Measurements from ENCODE around the gene CD274.
"Not testable (repeated sequence)": the region's sequence is repeated elsewhere in the genome, so short reads cannot be mapped to it uniquely, and the experiment has no call there.

CD274 gene

GRCh38 chr9:5450359-5451091, at the start of gene CD274:
Gene CD274, plus strand, starts transcription at chr9:5450542. Its CDS starts 5,572 bp downstream, at chr9:5456114.
- peak; percentile 99 for DNase-seq

DNA sequence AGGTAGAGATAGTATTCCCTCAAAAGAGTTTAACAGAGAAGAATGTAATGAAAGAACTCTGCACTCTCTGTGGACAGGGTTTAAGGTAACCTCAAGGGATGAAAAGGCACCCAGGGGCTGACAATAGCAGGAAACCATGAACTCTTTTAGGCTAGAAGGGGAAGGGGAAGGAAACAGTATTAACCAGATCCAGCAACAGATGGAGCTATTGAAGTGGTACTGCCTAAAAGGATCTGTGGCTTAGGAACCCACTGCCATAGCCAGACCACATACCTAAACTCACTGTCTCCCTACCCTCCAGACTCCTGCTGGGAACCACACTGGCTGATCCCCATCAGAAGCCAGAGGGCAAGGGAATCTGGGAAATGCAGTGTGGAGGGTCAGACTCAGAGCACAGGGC, 48.1 kb upstream of the CD274 start:
- DNase-seq: no peak

DNA sequence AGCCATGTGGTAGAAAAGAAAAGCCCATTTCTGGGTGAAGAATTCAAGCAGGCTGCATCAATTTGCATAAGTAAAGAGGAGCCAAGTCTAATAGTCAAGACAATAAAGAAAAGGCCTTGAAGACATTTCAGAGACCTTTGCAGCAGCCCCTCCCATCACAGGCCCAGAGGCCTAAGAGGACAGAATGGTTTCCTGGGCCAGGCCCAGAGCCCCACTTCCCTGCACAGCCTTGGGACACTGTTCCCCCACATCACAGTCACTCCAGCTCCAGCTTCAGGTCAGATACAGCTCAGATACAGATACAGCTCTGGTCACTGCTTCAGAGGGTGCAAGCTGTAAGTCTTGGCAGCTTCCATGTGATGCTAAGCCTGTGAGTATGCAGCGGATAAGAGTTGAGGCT, 41.7 kb upstream of the CD274 start:
- DNase-seq: no peak

DNA sequence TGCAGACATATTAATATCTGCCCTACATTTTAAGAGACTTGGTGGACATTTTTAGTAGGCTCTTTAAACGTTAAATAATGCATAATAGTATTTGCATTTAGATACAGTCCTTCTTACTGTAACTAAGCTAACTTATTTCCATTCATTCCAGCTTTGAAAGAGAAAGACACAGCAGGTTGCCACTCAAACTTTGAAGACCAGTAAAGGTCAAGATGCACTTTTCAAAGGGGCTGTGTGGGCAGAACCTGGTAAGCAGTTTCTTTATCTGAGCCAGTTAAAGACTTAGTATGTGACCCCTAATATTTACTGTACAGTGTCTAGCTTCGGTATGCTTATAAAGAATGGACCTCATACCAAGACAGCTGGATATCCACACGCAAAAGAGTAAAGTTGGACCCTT, 33.4 kb upstream of the CD274 start:
- no peak for DNase-seq

GRCh38 chr9:5418481-5418880, 31.9 kb upstream of the CD274 start:
- DNase-seq: no peak

DNA sequence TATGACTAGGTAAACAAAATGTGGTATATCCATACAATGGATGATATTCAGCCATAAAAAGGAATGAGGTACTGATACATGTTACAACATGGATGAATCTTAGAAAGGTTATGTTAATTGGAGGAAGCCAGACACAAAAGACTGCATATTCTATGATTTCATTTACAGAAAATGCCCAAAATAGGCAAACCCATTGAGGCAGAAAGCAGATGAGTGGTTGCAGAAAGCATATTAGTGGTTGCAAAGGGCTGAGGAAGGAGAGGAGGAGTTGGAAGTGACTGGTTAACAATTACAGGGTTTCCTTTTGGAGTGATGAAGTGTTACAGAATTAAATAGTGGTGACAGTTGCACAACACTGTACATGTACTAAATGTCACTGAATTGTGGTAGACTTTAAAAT, 30.4 kb upstream of the CD274 start:
- DNase-seq: no peak

DNA sequence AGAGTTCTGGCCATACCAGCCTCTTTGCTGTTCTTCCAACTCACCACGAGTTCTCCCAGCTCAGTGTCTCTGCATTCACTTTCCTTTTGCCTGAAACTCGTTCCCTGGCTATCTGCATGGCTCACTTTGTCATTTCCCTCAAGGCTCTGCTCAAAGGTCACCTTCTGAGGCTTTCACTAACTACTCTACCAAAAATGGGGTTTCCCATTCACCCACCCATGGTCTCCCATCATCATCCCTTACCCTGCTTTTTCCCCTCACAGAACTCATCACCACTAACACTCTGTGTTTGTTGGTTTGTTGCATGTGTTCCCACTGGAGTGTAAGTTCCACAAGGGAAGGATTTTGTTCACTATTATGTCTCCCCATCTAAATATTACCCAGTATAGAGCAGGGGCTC, 29.2 kb upstream of the CD274 start:
- no peak for DNase-seq

- no peak for DNase-seq
Observed at GRCh38 chr9:5422276-5422675, 28.1 kb upstream of the CD274 start.

- DNase-seq: no peak
Observed at GRCh38 chr9:5425006-5425628, 25.2 kb upstream of the CD274 start.

DNA sequence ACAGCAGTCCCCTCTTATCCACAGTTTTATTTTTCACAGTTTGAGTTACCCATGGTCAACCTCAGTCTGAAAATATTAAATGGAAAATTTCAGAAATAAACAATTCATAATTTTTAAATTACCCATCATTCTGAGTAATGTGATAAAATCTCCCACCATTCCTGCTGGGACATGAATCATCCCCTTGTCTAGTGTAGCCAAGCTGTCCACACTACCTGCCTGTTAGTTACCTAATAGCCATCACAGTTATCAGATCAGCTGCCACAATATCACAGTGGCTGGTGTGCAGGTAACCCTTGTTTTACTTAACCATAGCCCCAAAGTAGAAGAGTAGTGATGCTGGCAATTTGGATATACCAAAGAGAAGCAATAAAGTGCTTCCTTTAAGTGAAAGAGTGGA, 23.3 kb upstream of the CD274 start:
- DNase-seq: no peak

- no peak for DNase-seq
Observed at GRCh38 chr9:5428172-5428571, 22.2 kb upstream of the CD274 start.

- no peak for DNase-seq
Observed at GRCh38 chr9:5428794-5429528, 21.4 kb upstream of the CD274 start.

GRCh38 chr9:5429873-5430564, 20.3 kb upstream of the CD274 start:
- no peak for DNase-seq

DNA sequence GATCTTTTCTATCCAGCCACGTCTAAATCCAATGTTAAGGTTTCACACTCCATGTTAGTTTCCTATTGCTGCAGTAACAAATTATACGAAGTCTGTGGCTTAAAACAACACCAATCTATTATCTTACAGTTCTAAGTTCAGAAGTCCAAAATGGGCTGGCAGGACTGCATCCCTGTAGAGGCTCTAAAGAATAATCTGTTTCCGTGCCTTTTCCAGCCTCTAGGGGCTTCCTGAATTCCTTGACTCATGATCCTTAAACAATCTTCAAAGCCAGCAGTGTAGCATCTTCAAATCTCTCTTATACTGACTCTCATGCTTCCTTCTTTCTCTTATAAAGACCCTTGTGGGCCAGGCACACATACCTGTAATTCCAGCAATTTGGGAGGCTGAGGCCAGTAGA, 19.4 kb upstream of the CD274 start:
- DNase-seq: no peak

DNA sequence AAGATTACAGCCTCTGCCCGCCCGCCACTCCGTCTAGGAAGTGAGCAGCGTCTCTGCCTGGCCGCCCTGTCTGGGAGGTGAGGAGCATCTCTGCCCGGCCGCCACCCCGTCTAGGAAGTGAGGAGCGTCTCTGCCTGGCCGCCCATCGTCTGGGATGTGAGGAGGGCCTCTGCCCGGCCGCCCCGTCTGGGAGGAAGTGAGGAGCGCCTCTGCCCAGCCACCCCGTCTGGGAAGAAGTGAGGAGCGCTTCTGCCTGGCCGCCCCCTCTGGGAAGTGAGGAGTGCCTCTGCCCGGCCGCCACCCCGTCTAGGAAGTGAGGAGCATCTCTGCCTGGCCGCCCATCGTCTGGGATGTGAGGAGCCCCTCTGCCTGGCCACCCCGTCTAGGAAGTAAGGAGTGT, 17.5 kb upstream of the CD274 start:
- DNase-seq: not testable (repeated sequence)

GRCh38 chr9:5433328-5433727, 17.0 kb upstream of the CD274 start:
- DNase-seq: not testable (repeated sequence)

DNA sequence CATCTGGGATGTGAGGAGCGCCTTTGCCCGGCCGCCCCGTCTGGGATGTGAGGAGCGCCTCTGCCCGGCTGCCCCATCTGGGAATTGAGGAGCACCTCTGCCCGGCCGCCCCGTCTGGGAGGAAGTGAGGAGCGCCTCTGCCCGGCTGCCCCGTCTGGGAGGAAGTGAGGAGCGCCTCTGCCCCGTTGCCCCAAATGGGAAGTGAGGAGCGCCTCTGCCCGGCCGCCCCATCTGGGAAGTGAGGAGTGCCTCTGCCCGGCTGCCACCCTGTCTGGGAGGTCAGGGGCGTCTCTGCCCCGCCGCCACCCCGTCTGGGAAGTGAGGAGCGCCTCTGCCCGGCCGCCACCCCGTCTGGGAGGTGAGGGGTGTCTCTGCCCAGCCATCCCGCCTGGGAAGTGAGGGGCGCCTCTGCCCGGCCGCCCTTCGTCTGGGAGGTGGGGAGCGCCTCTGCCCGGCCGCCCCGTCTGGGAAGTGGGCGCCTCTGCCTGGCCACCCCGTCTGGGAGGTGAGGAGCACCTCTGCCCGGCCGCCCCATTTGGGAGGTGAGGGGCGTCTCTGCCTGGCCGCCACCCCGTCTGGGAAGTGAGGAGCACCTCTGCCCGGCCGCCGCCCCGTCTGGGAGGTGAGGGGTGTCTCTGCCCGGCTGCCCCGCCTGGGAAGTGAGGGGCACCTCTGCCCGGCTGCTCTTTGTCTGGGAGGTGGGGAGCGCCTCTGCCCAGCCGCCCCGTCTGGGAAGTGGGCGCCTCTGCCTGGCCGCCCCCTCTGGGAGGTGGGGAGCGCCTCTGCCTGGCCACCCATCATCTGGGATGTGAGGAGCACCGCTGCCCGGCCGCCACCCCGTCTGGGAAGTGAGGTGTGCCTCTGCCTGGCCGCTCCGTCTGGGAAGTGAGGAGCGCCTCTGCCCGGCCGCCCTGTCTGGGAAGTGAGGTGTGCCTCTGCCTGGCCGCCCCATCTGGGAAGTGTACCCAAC, 16.2 kb upstream of the CD274 start:
- DNase-seq: not testable (repeated sequence)

DNA sequence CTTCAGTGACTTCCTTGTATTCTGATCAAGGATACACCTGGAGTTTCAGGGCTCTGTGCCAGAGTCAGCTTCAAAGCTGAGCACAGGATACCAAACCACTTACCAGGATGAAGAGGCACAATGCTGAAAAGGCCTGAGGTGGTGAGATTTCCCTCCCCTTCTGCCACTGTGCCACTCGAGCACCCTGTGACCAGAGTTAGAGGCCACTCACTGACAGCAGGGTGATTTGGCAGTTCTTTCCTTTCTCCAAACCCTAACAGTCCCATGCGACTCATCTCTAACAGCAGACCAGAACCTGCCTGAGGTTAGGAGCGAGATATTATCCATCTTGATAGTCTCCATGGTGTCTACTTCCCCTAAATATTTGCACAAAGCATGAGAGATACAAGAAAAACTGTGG, 14.4 kb upstream of the CD274 start:
- no peak for DNase-seq

GRCh38 chr9:5436441-5436840, 13.9 kb upstream of the CD274 start:
- DNase-seq: no peak

DNA sequence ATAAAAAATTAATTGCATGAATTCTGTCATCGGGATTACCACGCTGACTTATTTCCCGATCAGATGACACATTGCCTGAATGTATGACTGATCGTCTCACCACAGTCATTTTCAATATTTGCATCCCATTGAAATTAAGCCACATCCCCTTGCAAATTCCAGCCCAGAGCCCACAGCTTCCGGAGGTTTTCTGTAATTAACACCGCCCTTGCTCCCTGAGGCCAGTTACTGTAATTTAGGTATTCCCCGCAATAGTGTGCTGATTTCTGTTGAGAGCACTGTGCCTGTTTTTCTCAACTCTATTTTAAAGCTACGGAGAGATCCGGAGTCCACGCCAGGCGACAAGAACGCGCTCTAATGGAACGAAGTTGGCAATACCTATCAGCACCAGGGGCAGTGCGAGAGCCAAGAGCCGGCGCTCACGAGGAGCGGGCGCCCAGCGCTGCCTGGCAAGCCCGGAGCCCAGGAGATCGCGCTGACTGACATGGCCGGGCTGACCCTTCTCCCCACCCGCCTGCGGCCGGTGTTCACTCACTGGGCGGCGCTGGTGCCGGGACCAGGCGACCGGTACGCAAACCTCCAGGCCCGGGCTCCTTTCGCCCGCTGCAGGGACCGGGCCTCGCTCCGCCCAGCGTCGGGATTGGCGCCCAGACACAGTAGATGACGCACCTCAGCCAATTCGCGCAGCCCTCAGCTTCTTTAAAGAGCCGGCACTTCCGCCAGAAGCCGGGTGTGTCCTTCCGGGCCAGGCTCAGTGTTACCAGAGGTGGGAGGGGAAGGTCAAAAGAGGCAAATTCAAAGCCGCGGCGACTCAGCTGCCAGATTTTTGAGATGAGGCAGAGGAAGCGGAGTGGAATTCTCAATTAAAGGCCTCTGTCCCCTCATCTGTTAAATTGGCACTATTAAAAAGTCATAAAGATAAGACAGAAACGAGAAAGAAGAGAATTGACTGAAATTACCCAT, 12.8 kb upstream of the CD274 start, which contains the start of gene PLGRKT:
PLGRKT (minus strand) TSS at position 672 of the 963 bp plus-strand sequence. CDS start 5,948 bp downstream, outside the sequence.
- DNase-seq: peak; percentile 97

Data from suppressor macrophage treated with lipopolysaccharide for 4 hours (primary cell).